Heart left ventricle (tissue), 13 donors: Measurements from ENCODE around the gene RILPL1.

ENCODE experiments used
- CTCF ChIP-seq, 12 donors: fragments of 200-600 bp; sonication (generic) in 4 of 12; IDR thresholded peaks; one replicate each; pipeline versions ENCODE4 v1.5.0 to v1.8.0; 2018 to 2022; ENCODE audit warnings: antibody characterized with exemption in 12 of 12, mild to moderate bottlenecking in 5 of 12
- POLR2A ChIP-seq, 2 donors: fragments of 450-650 bp; IDR thresholded peaks; one replicate each; pipeline ENCODE4 v1.6.1; 2017; ENCODE audit warnings: antibody characterized with exemption in 2 of 2, mild to moderate bottlenecking in 2 of 2, moderate library complexity in 2 of 2
- donor health status: ischemic (EF 13 %, LVEDD 7.1; RV severe dilation, severe dysfunction).
- donor health status: DM: no; HTN: yes; CAD: no.
- donor health status: DM: no; HTN: no; CAD: no.
- donor health status: ischemic (EF 25% LVEDD 6.9; RV normal size, moderate dysfunction).
- donor health status: ischemic (EF 25% LVEDD 5.7; RV mildly dilated, moderate dysfunction).
- donor health status: ischemic (EF 35%, LVEDD 5.7; RV mildly dilated, moderate dysfunction).
- donor health status: nonischemic (EF 11% LVEDD 7.7; RV severe dilation, severe dysfunction).
- donor health status: DM: yes; HTN: yes; CAD: no.
- donor health status: PGD.
- donor health status: ischemic (EF 29% LVEDD 5.4; RV normal size, mild dysfunction).
- donor health status: nonischemic (EF 23%, LVEDD 6.1; RV moderate dilation, normal function).

- no peak for TF ChIP-seq CTCF (IDR thresholded peaks at IDR 0.05)
- TF ChIP-seq POLR2A (IDR thresholded peaks at IDR 0.05) = no peak
Observed at GRCh38 chr12:123489580-123489979, 43.9 kb downstream of the RILPL1 start.
